NCI-H2196 (cell line): ENCODE measurements around the gene FCER1G.

ENCODE experiments used
- DNase-seq: peaks from one replicate; lab custom pipeline; 2025; ENCODE audit not compliant: unreplicated experiment; lab: John Stamatoyannopoulos, UW

FCER1G gene

GRCh38 chr1:161261261-161262235, 46.5 kb downstream of the FCER1G start:
- no peak for DNase-seq

GRCh38 chr1:161265305-161265704, 50.2 kb downstream of the FCER1G start:
- DNase-seq = no peak

GRCh38 chr1:161266202-161266601, 51.1 kb downstream of the FCER1G start:
- DNase-seq = no peak

- no peak for DNase-seq
Measured at GRCh38 chr1:161266836-161267235, 51.7 kb downstream of the FCER1G start.

- DNase-seq = no peak
Measured at GRCh38 chr1:161267321-161267720, 52.2 kb downstream of the FCER1G start.
